HUDEP-2 (cell line): ENCODE measurements around the gene ASIC2.

ENCODE experiments used
- DNase-seq, 76 experiments: peaks; one replicate each; lab custom pipeline; 2025; ENCODE audit not compliant: unreplicated experiment in 76 of 76; lab: John Stamatoyannopoulos, UW

The ASIC2 gene

DNA sequence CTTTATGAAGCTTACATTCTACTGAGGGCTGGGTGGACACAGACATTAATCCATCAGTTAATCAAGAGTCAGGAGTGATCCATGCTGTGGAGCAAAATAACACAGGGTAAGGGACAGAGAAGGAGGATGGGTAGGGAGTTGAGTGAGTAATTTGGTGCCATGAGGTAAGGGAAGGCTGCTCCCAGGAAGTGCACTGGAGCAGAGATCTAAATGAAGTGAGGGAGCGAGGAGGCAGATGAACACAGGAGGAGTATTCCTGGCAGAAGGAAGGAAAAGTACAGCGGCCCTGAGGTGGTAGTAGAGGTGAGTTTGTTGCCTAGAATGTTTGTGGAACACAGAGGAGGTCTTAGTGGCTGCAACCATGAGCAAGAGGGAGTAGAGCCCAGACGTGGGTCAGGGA is 34.8 kb downstream of the ASIC2 start:
- DNase-seq, result no peak

DNA sequence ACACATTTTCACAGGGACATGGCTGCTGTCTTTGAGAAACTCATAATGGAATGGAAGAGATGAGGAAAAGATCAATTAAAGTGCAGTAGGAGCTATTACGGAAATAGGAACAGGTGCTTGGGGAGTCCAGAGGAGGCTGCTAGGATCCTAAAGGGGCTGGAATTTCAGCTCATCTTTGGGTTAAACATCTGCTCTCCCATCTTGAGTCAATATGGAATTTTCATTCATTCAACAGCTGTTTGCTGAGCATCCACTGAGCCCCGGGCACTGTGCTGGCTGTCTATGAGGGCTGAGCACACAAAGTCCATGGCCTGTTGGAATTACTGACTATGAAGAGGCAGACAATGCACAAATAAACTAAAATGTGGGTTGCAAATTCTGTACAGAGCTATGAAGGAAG is 47.9 kb downstream of the ASIC2 start:
- no peak for DNase-seq

DNA sequence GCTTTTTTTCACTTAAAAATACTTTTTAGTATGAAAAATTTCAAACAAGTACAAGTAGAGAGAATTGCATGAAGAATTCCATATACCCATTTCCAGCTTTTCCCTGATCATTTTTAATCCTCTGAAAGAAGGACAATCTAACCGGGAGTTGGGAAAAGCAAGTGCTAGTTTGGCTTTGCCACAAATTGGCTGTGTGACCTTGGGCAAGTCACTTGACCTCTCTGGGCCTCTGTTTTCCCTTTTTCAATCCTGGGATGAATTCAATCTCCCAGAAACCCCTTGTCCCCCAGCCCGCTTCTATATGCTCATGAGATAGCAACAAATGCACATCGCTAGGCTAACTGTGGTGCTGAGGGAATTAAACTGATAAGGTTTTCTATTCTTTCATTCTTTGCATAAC is 49.4 kb downstream of the ASIC2 start:
- DNase-seq, result no peak

DNA sequence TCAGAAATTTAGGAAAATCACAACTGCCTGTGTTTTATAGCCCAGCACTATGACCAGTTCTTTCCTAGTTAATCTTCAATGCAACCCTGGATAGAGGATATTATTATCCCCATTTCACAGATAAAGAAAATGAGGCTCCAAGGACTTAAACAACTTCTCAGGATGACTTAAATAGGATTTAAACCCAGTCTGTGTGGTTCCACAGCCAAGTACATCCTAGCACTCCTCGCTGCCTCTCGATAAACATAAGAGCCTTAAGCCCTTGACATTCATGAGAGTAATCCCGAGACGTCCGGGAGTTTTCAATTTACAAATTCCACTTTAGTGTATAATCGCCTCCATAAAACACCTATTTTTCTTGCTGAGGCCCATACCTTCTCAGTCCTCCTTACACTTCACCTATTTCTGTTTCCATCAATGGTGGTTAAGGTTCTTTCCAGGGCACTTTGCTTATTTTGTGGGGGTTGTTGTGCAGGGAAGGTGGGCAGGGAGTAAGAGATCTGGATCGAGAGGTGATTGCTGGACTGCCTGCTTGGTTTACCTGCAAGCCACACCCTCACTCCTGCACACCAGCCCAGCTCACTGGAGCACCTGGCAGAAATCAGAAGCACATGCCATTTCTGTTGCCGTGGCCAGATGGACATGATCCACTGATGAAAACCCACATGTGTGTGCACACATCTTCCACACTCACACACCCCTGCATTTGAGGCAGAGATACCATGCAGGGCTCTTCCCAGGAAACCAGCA is 50.5 kb downstream of the ASIC2 start:
- no peak for DNase-seq

DNA sequence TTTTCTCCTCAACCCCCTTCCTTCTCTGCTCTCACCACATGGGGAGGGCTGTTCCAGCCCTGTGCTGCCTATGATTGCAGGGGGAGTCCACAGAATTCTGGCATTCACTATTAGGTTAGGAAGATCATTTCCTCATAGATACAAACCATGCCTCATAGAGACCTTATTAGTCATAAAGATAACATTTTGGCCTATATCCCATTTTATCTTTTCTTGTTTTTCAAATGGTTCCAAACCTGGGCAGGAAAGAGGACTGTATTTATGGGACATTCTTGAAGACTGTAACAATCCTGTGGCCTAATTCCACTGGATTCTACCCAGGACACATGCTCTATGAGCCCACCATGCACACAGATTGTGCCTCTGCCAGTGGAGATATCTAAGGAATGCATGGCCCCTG is 51.7 kb downstream of the ASIC2 start:
- DNase-seq, result no peak

DNA sequence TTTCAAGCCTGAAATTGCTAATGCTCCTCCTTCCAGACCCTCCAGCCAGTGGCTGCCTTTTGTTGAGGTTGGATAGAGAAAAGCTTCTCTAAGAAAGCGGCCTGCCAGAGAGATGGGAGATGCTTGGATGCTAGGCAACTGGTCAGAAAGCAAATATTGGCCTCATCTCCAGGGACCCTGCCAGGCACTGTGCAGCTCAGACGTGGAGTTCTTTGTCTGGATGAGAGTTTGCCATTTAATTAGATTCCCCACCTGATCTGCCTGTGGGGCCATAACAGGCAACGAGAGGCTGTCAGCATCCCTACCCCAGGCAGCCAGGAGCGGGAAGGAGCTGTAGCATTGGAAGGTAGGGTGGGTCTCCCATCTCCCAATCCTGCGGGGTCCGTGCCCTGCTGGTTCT is 52.7 kb downstream of the ASIC2 start:
- DNase-seq, result no peak

DNA sequence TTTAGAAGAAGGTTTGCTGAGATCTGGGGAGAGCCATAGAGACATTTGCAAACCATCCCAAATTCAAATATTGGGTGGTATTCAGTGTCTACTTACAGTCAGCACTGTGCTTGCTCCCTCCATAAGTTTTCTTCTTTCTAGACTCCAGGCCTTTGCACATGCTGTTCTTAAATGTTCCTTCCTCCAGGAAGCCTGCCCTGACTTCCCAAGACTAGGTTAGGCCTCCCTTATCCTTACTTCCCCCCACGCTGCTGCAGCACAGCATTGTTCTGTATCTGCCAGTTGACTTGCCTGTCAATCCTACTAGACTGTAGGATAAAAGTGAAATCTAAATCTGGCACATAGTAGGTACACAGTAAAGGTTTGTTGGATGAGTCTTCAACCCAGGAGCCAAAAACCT is 53.4 kb downstream of the ASIC2 start:
- DNase-seq, result no peak

DNA sequence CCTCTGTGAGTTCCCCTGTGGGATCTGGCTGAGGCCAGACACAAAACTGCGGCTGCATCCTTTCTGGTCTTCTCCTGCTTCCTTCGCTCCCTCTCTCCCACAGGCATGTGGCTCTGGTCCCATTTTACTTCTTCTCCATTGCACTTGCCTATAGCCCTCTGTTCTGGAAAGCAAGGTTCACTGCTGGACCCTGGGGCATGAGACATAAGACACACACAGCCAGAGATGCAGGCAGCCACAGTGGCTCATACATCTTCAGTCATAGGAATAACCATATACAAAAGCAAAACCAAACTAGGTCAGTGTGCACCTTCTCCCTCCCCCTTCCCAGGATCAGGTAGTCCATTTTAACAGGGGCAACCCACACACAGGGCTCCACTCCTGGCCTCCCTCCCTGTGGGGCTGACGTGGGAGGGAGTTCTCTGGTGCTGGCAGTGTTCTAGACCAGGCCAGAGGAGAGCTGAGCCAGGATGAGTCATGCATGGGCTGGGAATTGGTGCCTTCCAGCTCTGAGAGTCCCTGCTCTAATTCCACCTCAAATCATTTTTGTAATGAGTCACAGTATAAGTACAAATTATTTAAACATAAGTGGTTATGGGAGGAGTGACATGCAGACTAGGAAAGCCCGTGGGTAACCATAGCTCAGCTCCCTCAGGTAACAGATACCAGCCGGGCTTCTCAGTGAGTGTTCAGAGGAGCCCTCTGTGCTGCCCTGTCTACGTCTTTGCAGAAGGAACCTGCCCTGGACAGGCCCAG is 58.0 kb downstream of the ASIC2 start:
- DNase-seq, result peak in 1 of 76 experiments; percentile 1

DNA sequence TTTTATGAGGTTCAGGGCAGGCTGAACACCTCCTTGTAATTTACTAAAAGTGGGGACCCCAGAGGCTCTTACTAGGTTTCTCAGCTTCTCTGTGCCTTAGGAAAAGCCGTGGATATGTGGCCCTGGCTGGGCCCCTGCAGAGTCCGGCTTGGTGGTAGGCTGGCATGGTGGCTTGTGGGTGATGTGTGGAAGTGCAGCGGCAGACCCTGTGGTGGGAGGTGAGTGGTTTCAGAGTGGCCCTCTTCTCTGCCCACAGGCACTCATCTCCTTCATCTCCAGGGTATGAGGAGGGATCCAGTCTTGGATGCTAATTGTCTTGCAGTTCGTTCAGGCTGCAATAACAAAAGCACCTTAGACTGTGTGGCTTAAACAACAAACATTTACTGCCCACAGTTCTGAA is 58.9 kb downstream of the ASIC2 start:
- DNase-seq, result no peak

DNA sequence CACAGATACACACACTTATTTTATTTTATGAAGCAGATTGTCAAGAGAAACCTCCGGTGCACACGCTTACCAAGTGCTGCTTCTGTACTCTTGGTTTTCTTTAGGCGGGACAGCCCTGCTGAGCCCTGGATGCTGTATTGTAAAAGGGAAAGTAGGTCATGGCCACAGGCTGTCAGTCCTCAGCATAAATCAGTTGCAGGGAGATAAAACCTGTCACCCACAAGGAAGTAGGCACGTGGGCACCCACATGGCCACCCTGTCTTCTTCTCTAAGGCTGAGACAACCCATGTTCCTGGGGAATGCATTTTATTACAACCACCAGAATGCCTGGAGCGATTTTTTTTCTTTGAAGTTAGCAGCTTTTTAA is 59.3 kb downstream of the ASIC2 start:
- DNase-seq, result no peak

DNA sequence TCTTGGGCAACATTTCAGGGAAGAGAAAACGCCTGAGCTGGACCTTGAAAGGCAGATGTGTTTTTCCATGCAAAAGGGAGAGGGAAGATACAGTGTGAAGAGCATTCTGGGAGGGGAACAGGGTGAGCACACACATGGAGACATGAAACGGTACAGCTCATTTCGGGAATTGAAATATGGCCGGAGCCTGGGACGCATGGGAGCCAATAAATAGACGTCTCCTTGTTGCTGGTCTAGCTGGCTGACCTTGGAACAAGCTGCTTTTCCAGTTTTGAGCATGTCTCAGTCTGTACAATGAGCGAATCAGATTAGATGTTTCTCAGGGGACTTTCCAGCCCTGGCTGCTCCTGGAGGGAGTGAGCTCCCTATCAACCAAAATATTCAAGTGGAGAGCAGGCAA is 63.6 kb downstream of the ASIC2 start:
- no peak for DNase-seq

DNA sequence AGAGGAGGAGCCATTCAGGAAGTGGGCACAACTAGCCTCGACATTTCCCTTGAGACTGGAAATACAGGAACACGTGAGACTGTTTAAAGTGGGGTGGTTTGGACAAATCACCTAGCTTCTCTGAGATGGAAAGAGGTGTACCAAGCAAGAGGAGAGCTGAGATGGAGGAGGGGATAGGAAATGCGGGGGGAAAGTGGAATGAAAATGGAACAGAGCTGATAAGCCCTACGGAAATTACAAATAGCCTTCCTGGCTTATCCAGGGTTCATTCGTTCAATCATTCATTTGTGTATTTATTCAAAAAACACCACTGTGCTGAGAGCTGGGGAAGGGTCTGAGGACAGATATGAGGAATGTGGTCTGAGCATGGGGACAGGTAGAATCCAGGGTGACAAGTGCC is 64.1 kb downstream of the ASIC2 start:
- DNase-seq, result no peak

DNA sequence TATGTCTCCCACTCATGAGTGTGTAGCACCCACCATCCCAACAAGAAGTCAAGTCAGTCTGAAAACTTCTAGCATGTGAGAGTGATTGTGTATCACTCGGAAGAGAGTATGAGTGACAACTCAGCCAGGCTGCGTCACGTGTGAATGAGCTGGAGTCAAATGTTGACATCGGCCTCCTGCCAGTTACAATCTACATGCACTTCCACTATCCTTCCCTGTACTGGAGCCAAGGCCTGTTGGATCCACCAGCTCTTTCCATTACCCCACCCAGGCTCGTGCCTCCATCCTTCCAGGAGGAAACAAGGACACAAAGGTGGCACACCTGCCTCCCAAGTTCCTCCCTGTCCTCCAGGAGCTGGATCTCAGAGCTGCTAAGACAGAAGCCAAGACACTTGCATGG is 64.5 kb downstream of the ASIC2 start:
- DNase-seq, result no peak

DNA sequence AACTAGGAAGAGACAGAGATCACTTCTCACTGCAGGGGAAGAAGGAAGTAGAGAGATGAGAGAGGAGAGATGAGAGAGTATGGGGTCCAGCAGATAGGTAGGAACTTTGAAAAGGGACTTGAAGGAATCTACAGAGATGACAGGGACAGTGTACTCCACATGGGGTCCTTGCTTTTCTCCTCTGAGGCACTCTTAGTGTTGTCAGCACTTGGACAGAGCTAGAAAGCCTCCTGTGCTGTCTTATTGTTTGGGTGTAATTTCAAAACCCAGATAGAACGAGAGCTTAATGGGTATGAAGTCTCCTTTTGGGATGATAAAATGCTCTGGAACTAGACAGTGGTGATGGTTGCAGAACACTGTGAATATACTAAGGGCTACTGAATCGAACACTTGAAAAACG is 65.2 kb downstream of the ASIC2 start:
- DNase-seq, result no peak

DNA sequence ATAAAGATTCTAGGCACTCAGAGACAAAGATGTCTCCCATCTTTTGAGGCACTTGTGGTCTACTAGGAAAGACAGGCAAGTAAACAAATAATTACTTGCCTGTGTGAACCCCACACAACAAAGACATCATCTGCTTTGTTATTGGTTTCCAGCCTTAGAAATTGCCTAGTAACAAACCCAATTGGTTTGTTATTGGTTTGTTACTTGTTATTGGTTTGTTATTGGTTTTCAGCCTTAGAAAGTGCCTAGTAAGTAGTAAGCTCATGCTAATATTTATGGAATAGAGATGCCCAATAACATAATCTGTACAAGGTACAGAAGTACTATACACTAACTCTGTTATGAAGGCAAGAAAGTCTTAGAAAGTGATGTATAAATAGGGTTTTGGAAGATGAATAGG is 67.1 kb downstream of the ASIC2 start:
- no peak for DNase-seq

DNA sequence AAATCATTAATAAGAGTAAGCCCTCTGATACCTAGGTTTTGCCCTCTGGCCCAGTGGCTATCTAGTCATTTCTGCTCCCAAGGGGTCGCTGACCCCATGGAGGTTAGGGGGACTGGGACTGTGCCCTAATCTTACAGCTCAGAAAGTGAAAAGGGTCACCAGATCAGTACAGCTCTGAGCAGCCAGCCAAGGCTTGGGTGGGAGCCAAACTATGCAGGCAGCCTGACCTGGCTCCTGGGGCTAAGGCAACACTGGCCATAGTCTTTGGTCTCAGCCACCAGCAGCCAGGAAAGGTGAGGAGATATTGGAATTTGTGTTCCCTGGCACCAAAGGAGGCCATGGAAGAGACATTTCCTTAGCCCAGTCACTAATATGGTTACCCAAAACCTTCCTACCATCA is 67.6 kb downstream of the ASIC2 start:
- DNase-seq, result no peak

DNA sequence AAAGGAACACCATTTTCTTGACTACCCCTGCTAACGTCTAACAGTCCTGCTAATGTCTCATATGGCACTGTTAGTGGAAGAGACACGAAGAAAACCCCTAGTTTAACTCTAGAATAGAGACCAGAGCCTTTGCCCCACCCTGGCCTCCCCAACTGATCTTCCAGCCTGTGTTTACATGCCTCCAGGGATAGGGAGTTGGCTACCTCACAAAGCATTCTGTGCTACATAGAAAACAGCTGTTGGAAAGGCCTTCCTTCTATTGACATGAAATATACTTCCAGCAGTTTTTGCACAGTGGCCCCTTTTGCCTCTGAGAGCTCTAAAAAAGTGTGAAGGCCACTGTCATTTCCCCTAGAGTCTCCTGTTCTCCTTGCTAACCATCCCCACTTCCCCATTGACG is 73.1 kb downstream of the ASIC2 start:
- no peak for DNase-seq

DNA sequence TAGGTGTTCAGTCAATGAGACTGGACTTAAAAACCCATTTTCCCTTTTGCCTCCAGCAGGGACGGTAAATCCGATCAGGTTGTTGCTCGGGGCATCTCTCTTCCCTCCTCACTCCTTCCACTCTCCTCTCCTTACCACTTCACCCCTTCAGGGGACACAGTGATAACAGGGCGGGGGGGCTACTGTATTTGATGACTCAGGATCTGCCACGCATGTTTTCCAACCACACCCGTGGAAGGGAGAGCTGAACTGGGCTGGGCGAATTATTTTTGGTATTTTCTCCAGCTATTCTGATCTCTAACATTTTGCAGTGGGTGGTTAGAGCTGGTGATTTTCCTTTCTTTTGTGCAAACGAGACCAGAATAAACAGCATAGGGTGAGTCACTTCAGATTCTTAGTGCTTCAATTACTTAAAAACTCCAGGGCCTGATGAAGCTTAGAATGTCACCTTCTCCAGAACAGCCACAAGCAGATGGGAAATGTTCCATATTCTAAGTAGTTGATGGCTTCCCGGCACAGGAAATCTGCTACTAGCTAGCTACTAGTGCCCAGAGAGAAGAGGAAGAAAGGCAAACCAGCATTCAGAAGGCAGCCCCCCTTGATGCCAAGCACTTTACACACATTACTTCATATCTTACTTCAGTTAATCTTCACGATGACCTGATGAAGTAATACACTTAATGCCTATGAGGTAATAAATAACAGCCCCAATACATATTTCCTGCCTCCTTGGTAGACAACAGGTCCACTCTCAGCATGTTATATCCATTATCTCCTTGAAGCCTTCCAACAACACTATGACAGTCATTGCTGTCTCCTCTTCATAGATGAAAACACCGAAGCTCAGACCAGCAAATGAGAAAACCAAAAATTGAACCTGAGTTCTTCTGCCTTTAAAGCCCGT is 74.1 kb downstream of the ASIC2 start:
- DNase-seq, result no peak

DNA sequence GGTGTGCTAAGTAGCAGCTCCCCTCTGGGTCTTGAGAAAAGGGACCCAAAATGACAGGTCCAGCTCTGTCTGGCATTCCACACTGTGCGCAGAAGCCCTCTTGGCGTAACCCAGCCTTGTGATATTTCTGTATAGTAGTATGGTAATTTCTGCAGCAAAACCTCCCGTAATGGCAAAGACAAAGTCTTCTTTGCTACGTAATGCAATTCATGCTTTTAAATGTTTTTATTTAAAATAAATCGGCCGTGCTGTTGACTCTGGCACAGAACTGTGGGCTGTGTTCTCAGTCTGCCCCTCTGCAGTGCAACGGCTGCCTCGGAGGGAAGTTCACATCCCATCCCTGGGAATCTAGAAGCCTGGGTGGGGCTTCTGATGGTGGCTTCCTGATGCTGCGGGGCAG is 75.2 kb downstream of the ASIC2 start:
- DNase-seq, result no peak

DNA sequence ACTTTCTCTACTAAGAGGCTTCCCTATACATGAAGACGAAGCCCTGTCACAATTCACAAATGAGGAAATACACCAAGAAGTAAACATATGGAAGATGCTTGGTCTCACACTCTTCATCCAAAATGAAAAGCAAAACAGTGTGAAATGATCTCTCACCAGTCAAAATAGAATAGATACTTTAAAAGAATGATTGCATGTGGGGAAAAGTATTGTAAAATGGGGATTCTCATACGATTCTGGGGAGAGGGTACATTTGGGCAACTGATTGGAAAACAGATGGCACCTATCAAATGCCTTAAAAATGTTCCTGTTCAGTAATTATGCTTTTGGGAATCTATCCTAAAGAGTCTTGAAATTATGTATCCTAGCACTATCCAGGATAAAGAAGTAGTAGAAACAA is 78.1 kb downstream of the ASIC2 start:
- no peak for DNase-seq

DNA sequence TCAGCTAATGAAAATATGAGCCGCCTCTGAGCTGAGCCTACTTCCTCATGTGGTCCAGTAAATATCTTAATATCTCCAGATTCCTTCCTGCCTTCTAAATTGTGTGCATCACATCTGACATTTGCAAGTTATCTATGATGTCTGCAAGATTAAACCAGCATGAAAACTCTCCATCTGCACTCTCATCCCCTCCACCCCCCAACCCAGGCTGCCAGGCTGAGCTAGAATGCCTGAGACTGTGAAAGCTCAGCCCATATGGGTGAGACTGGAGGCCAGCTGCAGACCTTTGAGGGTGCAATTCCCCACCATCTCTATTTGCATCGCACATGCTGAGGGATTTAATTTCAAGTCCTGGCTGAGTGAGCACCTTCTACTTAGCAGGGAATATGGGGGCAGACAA is 82.8 kb downstream of the ASIC2 start:
- no peak for DNase-seq

DNA sequence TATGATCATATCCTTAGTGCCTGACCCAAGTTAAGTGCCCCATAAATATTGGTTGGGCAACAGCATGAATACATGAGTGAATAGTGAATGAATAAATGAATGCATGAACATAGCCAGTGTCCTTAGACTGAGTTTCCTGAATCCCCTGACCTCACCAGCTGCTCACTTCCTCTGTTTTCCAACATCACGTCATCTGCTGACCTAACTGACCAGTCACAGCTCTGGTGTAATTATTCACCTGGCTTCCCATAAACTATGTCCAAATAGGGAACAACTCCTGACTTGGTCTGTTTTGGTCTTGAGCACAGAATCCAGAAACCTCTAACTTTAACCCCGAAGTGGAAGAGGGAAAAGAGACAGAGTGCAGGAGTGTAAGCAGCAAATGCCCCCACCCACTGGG is 83.4 kb downstream of the ASIC2 start:
- DNase-seq, result no peak
